DMS153 treated with DMSO at 0.1 percent for 48 hours (cell line): ENCODE data around the gene C7orf25.
"Not testable (repeated sequence)": the region's sequence is repeated elsewhere in the genome, so short reads cannot be mapped to it uniquely, and the experiment has no call there.

Source experiments
- DNase-seq: peaks from one replicate; lab custom pipeline; 2025; ENCODE audit not compliant: unreplicated experiment; lab: John Stamatoyannopoulos, UW

Gene C7orf25

GRCh38 chr7:42929449-42929848, 17.6 kb upstream of the C7orf25 start:
- no peak for DNase-seq

DNA sequence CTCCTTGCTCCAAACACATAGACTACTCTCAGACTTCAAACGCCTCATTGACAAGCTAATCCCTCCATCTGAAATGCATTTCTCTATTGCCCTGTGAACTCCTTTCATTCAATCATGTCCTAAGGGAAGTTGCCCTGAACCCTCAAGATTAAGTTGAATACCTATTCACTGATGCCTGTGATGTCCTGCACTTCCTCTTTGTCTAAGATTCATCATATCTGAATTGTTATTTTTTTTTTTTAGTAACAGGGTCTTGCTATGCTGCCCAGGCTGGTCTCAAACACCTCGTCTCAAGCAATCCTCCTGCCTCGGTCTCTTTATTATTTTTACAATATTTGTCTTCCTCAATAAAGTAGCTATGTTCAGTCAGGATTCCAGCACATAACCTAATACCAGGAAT, 16.9 kb upstream of the C7orf25 start:
- DNase-seq, result no peak

DNA sequence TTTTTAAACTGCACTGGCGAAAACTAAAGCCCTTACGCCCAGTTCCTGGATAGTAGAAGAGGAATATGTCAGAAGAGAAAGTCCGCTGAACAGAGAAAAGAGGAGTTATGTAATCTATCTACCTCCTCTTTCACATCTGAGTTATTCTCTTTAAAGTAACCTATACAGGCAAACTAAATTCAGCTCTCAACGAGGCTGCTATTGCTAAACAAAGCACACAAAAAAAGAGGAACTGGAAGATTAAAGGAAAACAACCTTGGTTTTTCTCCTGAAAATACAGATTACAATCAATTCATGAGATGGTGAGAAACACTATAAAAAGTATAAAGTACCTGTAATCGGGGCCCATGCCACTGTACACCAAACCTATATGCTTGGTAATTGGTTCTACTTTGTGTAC, 14.3 kb upstream of the C7orf25 start:
- no peak for DNase-seq

DNA sequence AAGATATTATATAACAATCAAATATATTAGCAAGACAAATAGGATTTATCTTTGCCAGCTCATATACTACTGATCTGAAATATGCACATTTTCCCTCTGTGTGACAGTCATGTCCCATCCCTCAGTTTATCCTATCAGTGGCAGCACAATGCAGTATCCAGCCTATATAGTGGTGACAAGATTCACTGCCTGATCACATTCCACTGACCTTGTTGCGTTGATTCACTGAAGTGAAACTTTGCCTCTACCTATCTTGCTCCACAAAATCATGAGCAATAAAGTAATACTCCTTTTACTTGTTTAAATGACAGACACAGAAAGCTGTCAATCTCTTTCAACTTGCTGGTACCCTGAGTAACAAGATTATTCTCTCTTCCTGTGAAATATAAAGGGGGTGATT, 13.8 kb upstream of the C7orf25 start:
- DNase-seq, result no peak

GRCh38 chr7:42924223-42924838, 12.5 kb upstream of the C7orf25 start:
- no peak for DNase-seq

- DNase-seq, result no peak
These were observed 10.3 kb upstream of the C7orf25 start for GRCh38 chr7:42922017-42922753.

- DNase-seq, result no peak
These were observed 3.5 kb upstream of the C7orf25 start for GRCh38 chr7:42915356-42915755.

DNA sequence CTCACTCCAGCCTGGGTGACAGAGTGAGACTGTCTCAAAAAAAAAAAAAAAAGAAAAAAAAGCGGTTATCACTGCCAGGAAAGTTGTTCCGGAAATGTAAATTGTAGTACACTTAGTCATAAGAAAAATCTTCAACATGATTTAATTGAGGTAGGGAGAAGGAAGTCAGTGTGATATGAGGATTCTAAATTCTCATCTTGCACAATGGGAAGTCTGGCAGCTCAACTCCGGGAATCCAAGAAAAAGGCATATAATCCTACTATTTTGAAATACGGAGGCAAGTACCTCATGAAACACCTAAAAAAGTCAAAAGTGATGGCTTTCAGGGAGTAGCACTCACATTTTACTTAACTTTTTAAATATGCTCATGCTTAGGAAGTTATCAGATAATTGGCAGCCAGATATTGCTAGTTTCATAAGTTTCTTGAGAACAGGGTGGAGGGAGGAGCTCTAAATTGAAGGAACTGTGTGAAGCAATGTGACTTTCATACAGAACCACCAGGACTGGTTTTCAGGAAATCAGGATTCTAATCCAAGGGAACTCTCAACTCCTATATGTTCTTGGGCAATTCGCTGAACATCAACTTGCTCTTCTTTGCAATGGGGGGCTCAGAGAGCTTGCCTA, 2.7 kb upstream of the C7orf25 start:
- DNase-seq, result no peak

DNA sequence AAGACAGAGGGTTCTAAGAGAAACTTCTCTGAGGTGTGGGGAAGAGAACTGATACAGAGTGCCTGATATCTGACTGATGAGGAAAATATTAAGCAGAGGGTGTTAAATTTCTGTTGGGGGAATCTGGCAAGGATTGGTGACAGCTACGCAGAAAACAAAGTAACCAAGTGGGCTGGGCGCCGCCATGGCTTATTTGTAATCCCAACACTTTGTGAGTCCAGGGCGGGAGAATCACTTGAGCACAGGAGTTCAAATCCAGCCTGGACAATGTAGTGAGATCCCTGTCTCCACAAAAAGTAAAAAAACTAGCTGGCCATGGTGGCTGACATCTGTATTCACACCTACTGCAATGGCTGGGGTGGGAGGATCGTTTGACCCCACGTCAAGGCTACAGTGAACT, 2.1 kb upstream of the C7orf25 start:
- DNase-seq, result no peak

- no peak for DNase-seq
These were observed 1.7 kb upstream of the C7orf25 start for GRCh38 chr7:42913591-42913990.

- no peak for DNase-seq
These were observed 1.6 kb downstream of the C7orf25 start for GRCh38 chr7:42910306-42910705.

GRCh38 chr7:42907316-42907715, 4.6 kb downstream of the C7orf25 start:
- no peak for DNase-seq

DNA sequence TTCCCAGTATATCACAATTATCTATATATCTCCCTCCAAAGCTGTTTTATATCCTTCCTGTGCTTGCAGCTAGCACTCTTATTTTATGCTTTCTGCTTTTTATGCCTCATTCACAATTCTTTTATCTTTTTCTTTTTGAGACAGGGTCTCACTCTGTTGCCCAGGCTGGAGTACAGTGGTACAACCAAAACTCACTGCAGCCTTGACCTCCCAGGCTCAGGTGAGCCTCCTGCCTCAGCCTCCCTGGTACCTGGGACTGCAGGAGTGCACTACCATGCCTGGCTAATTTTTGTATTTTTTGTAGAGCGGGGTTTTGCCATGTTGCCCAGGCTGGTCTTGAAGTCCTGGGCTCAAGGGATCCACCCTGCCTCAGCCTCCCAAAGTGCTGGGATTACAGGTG, 5.7 kb downstream of the C7orf25 start:
- DNase-seq, result no peak

DNA sequence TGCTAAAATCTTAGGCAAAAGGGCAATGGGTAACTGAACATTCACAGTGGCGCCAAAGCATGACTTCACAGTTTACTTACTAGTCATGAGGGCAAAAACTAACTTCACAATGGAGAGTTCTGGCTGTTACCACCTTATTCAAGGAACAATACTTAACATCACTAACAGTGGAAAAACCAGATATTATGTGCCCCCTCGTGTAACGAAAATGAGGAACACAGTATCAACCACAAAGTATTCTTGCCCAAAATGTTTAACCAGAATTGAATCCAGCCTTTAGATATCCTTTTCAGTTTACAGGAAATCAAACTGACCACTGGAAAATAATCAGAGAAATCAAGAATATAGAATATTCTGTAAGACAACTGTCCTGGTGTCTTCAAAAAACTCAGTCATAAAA, 9.5 kb downstream of the C7orf25 start:
- no peak for DNase-seq

DNA sequence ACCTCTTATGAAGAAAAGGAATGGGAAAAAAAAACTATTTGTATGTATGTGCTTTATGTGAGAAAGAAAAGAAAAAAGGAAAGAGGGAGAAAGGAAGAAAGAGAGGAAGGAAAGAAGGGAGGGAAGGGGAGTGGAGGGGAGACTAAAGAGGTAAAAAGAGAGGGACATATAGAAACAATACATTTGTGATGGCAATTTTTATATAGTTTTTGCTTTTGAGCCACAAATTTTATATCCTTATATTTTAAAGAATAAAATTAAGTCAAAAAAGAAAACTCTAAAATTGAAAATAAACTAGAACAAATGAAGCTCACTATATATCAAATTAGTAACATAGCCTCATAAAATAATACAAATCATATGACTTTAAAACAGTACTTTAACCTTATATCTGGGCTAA, 11.0 kb downstream of the C7orf25 start:
- DNase-seq, result no peak

DNA sequence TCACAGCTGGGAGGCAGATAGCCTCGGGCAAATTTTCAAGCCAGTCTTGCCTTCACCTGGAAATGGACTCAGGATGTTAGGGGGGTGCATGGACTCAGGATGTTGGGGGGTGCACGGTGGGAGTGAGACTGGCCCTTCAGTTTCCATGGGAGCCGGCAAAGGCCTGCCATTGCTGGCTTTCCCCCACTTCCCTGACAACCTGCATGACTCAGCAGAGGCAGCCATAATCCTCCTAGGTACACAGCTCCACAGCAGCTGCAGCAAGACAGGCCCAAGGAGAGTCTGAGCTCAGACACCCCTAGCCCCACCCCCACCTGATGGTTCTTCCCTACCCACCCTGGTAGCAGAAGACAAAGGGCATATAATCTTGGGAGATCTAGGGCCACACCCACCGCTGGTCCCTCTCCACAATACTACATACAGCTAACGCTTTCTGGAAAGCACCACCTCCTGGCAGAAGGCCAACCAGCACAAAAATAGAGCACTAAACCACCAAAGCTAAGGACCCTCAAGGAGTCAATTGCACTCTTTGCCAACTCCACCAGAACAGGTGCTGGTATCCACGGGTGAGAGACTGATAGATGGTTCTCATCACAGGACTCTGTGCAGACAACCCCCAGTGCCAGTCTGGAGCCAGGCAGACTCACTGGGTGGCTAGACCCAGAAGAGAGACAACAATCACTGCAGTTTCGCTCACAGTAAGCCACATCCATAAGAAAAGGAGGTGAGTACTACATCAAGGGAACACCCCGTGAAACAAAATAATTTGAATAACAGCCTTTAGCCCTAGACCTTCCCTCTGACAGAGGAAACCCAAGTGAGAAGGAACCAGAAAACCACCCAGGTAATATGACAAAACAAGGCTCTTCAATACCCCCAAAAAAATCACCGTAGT, 18.3 kb downstream of the C7orf25 start:
- DNase-seq, result no peak

DNA sequence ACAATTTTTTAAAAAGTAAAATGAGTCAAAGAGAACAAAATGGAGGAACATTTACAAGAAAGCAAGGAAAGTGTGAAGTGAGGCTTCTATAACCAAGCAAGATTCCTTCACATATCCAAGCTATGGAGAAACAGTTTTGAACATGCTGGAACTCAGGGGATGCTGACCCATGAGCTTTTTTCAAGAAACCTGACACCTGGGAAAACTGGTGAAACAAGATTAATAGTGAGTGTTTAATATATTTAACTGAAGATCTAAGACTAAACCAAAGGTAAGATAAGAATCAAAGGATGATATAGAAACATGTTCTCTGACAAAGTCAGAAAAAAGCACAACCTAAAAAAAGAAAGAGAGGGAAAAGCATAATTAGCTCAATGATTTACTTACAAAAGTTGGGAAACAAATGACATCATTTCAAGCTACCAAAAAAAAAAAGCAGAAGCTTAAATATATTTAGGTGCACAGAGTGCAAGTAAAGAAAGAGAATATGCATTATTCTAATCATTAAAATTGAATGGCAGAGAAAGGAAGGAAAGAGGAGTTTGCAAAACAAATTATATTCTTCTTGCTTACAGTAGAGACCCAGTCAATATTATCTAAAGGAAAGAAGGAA, 24.9 kb downstream of the C7orf25 start:
- no peak for DNase-seq

DNA sequence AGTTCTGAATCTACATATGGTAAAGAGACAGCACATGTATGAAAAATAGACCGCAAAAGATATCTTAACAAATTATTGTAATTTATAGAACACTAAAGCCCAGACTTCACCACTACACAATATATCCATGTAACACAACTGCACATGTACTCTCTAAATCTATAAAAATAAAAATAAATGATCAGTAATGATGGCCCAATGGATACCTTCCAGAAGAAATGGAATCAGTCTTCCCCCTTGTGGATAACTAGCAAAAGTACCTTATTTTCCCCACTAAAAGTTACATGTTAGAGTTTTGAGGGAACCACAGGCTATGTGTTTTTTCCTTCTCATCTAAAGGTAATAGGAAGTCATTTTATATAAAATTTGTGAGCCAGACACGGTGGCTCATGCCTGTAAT, 25.7 kb downstream of the C7orf25 start:
- DNase-seq, result no peak

- DNase-seq, result not testable (repeated sequence)
These were observed 26.7 kb downstream of the C7orf25 start for GRCh38 chr7:42885183-42885582.

DNA sequence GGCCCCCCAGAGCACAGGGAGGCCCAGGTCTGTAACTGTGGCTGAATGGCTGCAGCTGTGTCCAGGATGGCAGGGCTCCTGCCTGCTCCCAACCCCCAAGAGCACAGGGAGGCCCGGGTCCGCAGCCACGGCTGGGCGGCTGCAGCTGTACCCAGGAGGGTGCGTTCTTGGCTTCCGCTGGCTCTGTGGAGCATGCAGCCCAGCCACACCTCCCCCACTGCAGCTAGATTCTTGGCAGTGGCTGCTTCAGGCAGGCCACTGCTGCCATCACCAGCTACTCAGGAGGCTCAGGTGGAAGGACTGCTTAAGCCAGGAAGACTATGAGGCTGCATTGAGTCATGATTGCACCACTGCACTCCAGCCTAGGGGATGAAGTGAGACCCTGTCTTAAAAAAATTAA, 27.9 kb downstream of the C7orf25 start:
- DNase-seq, result no peak

GRCh38 chr7:42880392-42880791, 31.5 kb downstream of the C7orf25 start:
- DNase-seq, result no peak
